Measurements from ENCODE around the gene ARHGAP42. TPM values are rescaled to one million over a fixed set of nuclear protein-coding genes. Genes with fewer than 3 reads are reported as not detected.

Gene ARHGAP42
- total and polyA plus RNA-seq, 8 donors, result 0.76 to 4.9 (median 1.8) TPM

GRCh38 chr11:100640071-100640470 is 47.0 kb upstream of the ARHGAP42 start:
- Histone ChIP-seq H3K36me3 (no peaks in the 10 kb centered on the region), H3K27me3 (no peaks in the 10 kb centered on the region), H3K4me3 (no peak overlapping the region), H3K27ac (no peak overlapping the region), H3K4me1 (no peaks in the 10 kb centered on the region), H3K9me3 (no peaks in the 10 kb centered on the region)
- no peak for DNase-seq
- no peak for TF ChIP-seq CTCF (IDR thresholded peaks at IDR 0.05)
- no peak for ATAC-seq
- no peak for FAIRE-seq
- WGBS, 2 donors, result 85 to 97% methylated on average over 2 of the region's 2 CpGs
- intact Hi-C loops (cut with DNase I), result no loop called here

- no peaks in the 10 kb centered on the region for H3K9me3 ChIP-seq
- H3K36me3 ChIP-seq, result no peaks in the 10 kb centered on the region
- TF ChIP-seq CTCF (IDR thresholded peaks at IDR 0.05), result no peak
- no peaks in the 10 kb centered on the region for H3K4me1 ChIP-seq
- DNase-seq, result no peak
- H3K27ac ChIP-seq, result no peak overlapping the region
- 31 to 57% methylated on average over 1 of the region's 1 CpG for WGBS, 2 donors
- no peak for ATAC-seq
- no peak for FAIRE-seq
- intact Hi-C loops (cut with DNase I), result no loop called here
- H3K4me3 ChIP-seq, result no peak overlapping the region
- no peaks in the 10 kb centered on the region for H3K27me3 ChIP-seq
Measured at GRCh38 chr11:100640646-100641045, 46.4 kb upstream of the ARHGAP42 start.

GRCh38 chr11:100641456-100641855 is 45.6 kb upstream of the ARHGAP42 start:
- Histone ChIP-seq H3K27ac (no peak overlapping the region), H3K27me3 (no peaks in the 10 kb centered on the region), H3K4me3 (no peak overlapping the region), H3K9me3 (no peaks in the 10 kb centered on the region), H3K4me1 (no peaks in the 10 kb centered on the region), H3K36me3 (no peaks in the 10 kb centered on the region)
- WGBS, 2 donors, result 83 to 86% methylated on average over 5 of the region's 5 CpGs
- DNase-seq, result no peak
- no peak for ATAC-seq
- intact Hi-C loops (cut with DNase I), result no loop called here
- TF ChIP-seq CTCF (IDR thresholded peaks at IDR 0.05), result no peak
- FAIRE-seq, result no peak

GRCh38 chr11:100646545-100646944 is 40.5 kb upstream of the ARHGAP42 start:
- H3K9me3 ChIP-seq, result no peaks in the 10 kb centered on the region
- H3K4me1 ChIP-seq, result no peaks in the 10 kb centered on the region
- no peak overlapping the region for H3K4me3 ChIP-seq
- H3K27me3 ChIP-seq, result no peaks in the 10 kb centered on the region
- DNase-seq, result no peak
- 43 to 47% methylated on average over 2 of the region's 2 CpGs for WGBS, 2 donors
- ATAC-seq, result no peak
- no peak overlapping the region for H3K27ac ChIP-seq
- no peak for TF ChIP-seq CTCF (IDR thresholded peaks at IDR 0.05)
- intact Hi-C loops (cut with DNase I), result no loop called here
- H3K36me3 ChIP-seq, result no peaks in the 10 kb centered on the region
- FAIRE-seq, result no peak

GRCh38 chr11:100647861-100648260 is 39.2 kb upstream of the ARHGAP42 start:
- DNase-seq (no peak), ATAC-seq (no peak), FAIRE-seq (no peak)
- no peak for TF ChIP-seq CTCF (IDR thresholded peaks at IDR 0.05)
- no peaks in the 10 kb centered on the region for H3K36me3 ChIP-seq
- 55 to 76% methylated on average over 4 of the region's 4 CpGs for WGBS, 2 donors
- no peak overlapping the region for H3K27ac ChIP-seq
- H3K4me1 ChIP-seq, result no peaks in the 10 kb centered on the region
- no peak overlapping the region for H3K4me3 ChIP-seq
- no peaks in the 10 kb centered on the region for H3K9me3 ChIP-seq
- intact Hi-C loops (cut with DNase I), result no loop called here
- no peaks in the 10 kb centered on the region for H3K27me3 ChIP-seq
